ENCODE measurements around the gene USP35.

DNA sequence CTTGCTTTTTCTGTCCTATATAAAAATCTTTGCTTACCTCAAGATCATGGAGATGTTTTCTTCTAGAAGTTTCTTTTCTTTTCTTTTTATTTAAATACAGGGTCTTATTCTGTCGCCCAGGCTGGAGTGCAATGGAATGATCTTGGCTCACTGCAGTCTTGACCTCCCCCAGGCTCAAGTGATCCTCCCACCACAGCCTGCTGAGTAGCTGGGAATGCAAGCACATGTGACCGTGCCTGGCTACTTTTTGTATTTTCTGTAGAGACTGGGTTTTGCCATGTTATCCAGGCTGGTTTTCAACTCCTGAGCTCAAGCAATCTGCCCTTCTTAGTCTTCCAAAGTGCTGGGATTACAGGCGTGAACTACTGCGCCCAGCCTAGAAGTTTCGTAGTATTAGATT is 45.3 kb downstream of the USP35 start:
- TF ChIP-seq, protein P1, sequence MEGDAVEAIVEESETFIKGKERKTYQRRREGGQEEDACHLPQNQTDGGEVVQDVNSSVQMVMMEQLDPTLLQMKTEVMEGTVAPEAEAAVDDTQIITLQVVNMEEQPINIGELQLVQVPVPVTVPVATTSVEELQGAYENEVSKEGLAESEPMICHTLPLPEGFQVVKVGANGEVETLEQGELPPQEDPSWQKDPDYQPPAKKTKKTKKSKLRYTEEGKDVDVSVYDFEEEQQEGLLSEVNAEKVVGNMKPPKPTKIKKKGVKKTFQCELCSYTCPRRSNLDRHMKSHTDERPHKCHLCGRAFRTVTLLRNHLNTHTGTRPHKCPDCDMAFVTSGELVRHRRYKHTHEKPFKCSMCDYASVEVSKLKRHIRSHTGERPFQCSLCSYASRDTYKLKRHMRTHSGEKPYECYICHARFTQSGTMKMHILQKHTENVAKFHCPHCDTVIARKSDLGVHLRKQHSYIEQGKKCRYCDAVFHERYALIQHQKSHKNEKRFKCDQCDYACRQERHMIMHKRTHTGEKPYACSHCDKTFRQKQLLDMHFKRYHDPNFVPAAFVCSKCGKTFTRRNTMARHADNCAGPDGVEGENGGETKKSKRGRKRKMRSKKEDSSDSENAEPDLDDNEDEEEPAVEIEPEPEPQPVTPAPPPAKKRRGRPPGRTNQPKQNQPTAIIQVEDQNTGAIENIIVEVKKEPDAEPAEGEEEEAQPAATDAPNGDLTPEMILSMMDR (IDR thresholded peaks at IDR 0.05), result no peak
- no peak for TF ChIP-seq POLR2A (IDR thresholded peaks at IDR 0.05)
- TF ChIP-seq POLR2AphosphoS5 (IDR thresholded peaks at IDR 0.05), result no peak
- no peak for TF ChIP-seq EP300 (IDR thresholded peaks at IDR 0.05; ENCODE audit: low read depth)
